Small intestine (tissue), 7 donors: ENCODE measurements around the gene DHRS9. TPM values are rescaled to one million over a fixed set of nuclear protein-coding genes. Genes with fewer than 3 reads are reported as not detected.

Experiments
- DNase-seq, 2 donors: peaks; one replicate each; pipeline versions ENCODE4 v3.0.0 to v3.0.0-alpha.2; 2013
- FAIRE-seq: peaks from 2 replicates; lab custom pipeline; 2012; peaks lifted over from hg19 to GRCh38; lab: Jason Lieb, UNC
- H3K27ac ChIP-seq, 3 donors: one replicate each; pipeline ENCODE4 v1.5.1; 2013; ENCODE audit warnings: low read length in 2 of 3, mild to moderate bottlenecking in 2 of 3, control low read depth in 1 of 3, inconsistent platforms in 1 of 3, low read depth in 1 of 3, moderate library complexity in 1 of 3
- H3K27me3 ChIP-seq, 3 donors: one replicate each; pipeline ENCODE4 v1.6.1; 2013; ENCODE audit warnings: low read length in 3 of 3, inconsistent platforms in 1 of 3; ENCODE audit not compliant: control insufficient read depth in 3 of 3, insufficient read depth in 3 of 3
- H3K36me3 ChIP-seq, 3 donors: one replicate each; pipeline ENCODE4 v1.6.1; 2013; ENCODE audit warnings: low read length in 3 of 3, inconsistent platforms in 1 of 3, low read depth in 1 of 3, mild to moderate bottlenecking in 1 of 3, moderate library complexity in 1 of 3; ENCODE audit not compliant: control insufficient read depth in 3 of 3, insufficient read depth in 2 of 3
- H3K4me1 ChIP-seq, 3 donors: one replicate each; pipeline ENCODE4 v1.6.1; 2013; ENCODE audit warnings: low read length in 2 of 3, inconsistent platforms in 1 of 3, low read depth in 1 of 3, mild to moderate bottlenecking in 1 of 3, moderate library complexity in 1 of 3; ENCODE audit not compliant: control insufficient read depth in 3 of 3, insufficient read depth in 2 of 3
- H3K4me3 ChIP-seq, 3 donors: one replicate each; pipeline ENCODE4 v1.5.1; 2013; ENCODE audit warnings: low read length in 3 of 3, control low read depth in 1 of 3, inconsistent platforms in 1 of 3, low read depth in 1 of 3, mild to moderate bottlenecking in 1 of 3, moderate library complexity in 1 of 3
- H3K9me3 ChIP-seq, 2 donors: one replicate each; pipeline ENCODE4 v1.6.1; 2013; ENCODE audit warnings: low read depth in 1 of 2, low read length in 1 of 2; ENCODE audit not compliant: control insufficient read depth in 2 of 2, insufficient read depth in 1 of 2
- WGBS, 3 donors: extraction: QIAGEN DNeasy Blood & Tissue Kit; methylation state at CpG; one replicate each; pipeline ENCODE4 v1.1.7; 2013; 5-methylcytosine and 5-hydroxymethylcytosine counted together
- polyA plus RNA-seq, 4 donors: library from polyadenylated mRNA; stranded (reverse) in 3 of 4; unstranded in 1 of 4; fragments of 200-250 nt in 3 of 4; fragments of 120-200 nt in 1 of 4; gene quantifications; one replicate each; pipeline versions ENCODE4 v1.2.1 to v1.2.3, GENCODE V29; 2013
- donor health status: healthy with polysubstance abuse.
- donor health status: control.
- donor health status: control.
- donor health status: Bipolar disorder and iron deficiency.
- donor health status: healthy.

Gene DHRS9
- polyA plus RNA-seq, 4 donors = 0.58 to 1.8 (median 0.92) TPM

GRCh38 chr2:169071455-169071854, 2.1 kb downstream of the DHRS9 start:
- DNase-seq = no peak
- Histone ChIP-seq H3K4me1 (no peaks in the 10 kb centered on the region), H3K4me3 (no peak overlapping the region), H3K27me3 (no peaks in the 10 kb centered on the region), H3K36me3 (no peaks in the 10 kb centered on the region), H3K9me3 (no peaks in the 10 kb centered on the region), H3K27ac (no peak overlapping the region)
- 81 to 93% (median 89%) methylated on average over 5 of the region's 5 CpGs for WGBS, 3 donors
- FAIRE-seq = no peak

- FAIRE-seq = no peak
- no peaks in the 10 kb centered on the region for H3K9me3 ChIP-seq
- no peak for DNase-seq
- WGBS, 3 donors = 69 to 84% (median 70%) methylated on average over 4 of the region's 4 CpGs
- H3K27me3 ChIP-seq = no peaks in the 10 kb centered on the region
- H3K4me1 ChIP-seq = no peaks in the 10 kb centered on the region
- H3K27ac ChIP-seq = no peak overlapping the region
- H3K4me3 ChIP-seq = no peak overlapping the region
- H3K36me3 ChIP-seq = no peaks in the 10 kb centered on the region
Measured at GRCh38 chr2:169072163-169072925, 3.0 kb downstream of the DHRS9 start.

- FAIRE-seq (no peak), DNase-seq (no peak)
- Histone ChIP-seq H3K27me3 (no peaks in the 10 kb centered on the region), H3K4me1 (no peaks in the 10 kb centered on the region), H3K9me3 (no peaks in the 10 kb centered on the region), H3K27ac (no peak overlapping the region), H3K36me3 (no peaks in the 10 kb centered on the region), H3K4me3 (no peak overlapping the region)
- WGBS, 3 donors = 70 to 88% (median 84%) methylated on average over 3 of the region's 3 CpGs
Measured at GRCh38 chr2:169073211-169073962, 4.0 kb downstream of the DHRS9 start.

DNA sequence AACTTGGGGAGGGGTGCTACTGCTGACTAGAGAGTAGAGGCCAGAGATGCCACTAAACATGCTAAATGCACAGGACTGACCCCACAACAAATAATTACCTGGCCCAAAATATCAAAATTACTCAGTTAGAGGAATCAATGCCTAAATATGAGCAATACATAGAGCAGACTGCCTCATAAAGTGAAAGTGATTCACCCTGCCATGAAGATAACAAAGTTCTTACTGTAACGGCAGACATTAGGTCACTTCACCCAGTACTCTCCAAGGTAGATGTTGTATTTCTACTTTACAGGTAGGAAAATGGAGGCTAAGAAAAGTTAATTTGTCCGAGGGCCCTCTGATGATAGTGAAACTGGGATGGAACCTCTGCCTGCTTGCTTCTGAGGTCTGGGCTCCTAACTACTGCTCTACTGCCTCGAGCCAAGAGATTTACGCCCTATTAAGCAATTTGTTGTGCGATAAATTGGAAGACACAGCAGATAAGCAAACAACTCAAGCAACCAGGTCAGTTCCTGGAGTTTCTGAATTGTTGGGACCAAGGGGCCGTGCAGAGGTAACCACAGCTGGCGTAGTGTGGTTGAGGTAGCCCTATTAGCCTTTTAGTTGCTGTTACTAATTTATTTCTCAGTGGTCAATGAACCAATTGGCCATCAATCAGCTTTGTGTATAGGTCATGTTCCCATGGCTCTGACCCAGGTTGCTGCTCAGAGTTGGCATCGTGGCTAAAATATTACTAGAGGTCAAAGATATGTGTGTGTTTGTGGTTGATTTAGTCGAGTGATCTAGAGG, 4.8 kb downstream of the DHRS9 start:
- no peak overlapping the region for H3K27ac ChIP-seq
- H3K27me3 ChIP-seq = no peaks in the 10 kb centered on the region
- no peaks in the 10 kb centered on the region for H3K36me3 ChIP-seq
- FAIRE-seq (no peak), DNase-seq (peak in 1 of 2 donors; percentile 34)
- no peaks in the 10 kb centered on the region for H3K9me3 ChIP-seq
- no peaks in the 10 kb centered on the region for H3K4me1 ChIP-seq
- WGBS, 3 donors = 48 to 78% (median 58%) methylated on average over 9 of the region's 9 CpGs
- H3K4me3 ChIP-seq = no peak overlapping the region

DNA sequence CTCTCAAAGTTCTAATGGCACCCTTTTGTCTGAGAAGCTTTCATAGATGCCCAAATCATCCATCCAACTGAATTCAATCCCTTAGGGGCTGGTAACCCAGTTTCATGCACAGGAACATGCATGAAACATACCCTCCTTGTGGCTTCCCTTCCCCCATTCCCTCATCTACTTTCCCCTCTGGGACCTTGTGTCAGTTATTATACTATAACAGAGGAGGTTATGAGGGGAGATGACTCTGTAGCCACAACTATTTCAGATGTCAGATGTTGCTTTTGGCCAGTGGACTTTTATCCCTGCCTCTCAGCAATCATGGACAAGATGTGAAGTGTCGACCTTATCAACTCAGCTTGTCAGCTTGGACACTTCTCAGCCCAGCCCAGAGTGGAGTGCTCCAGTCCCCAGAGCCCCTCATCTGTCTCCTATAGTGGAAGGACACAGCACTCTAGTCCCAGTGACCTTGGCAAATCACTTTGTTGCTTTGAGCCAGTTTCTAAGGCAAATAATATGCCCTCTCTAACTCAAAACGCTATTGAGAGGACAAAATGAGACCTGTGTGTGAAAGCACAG, 8.4 kb downstream of the DHRS9 start:
- Histone ChIP-seq H3K4me1 (no peaks in the 10 kb centered on the region), H3K36me3 (no peaks in the 10 kb centered on the region), H3K4me3 (no peak overlapping the region), H3K27ac (no peak overlapping the region), H3K9me3 (no peaks in the 10 kb centered on the region), H3K27me3 (no peaks in the 10 kb centered on the region)
- DNase-seq (no peak), FAIRE-seq (no peak)
- 19 to 37% (median 27%) methylated on average over 2 of the region's 2 CpGs for WGBS, 3 donors

- no peak overlapping the region for H3K27ac ChIP-seq
- H3K4me1 ChIP-seq = no peaks in the 10 kb centered on the region
- no peaks in the 10 kb centered on the region for H3K36me3 ChIP-seq
- H3K27me3 ChIP-seq = no peaks in the 10 kb centered on the region
- no peak overlapping the region for H3K4me3 ChIP-seq
- no peak for DNase-seq
- no peak for FAIRE-seq
- 80 to 95% (median 88%) methylated on average over 2 of the region's 2 CpGs for WGBS, 3 donors
- no peaks in the 10 kb centered on the region for H3K9me3 ChIP-seq
Measured at GRCh38 chr2:169080250-169081069, 11.1 kb downstream of the DHRS9 start.

- no peak for DNase-seq
- H3K36me3 ChIP-seq = no peaks in the 10 kb centered on the region
Measured at GRCh38 chr2:169081551-169081950, 12.2 kb downstream of the DHRS9 start.

More at GRCh38 chr2:169081551-169081950, 12.2 kb downstream of the DHRS9 start:
- Histone ChIP-seq H3K4me1 (no peaks in the 10 kb centered on the region), H3K27ac (no peak overlapping the region), H3K4me3 (no peak overlapping the region), H3K27me3 (no peaks in the 10 kb centered on the region), H3K9me3 (no peaks in the 10 kb centered on the region)
- no peak for FAIRE-seq
- 71 to 79% (median 72%) methylated on average over 5 of the region's 5 CpGs for WGBS, 3 donors
